Loucy (cell line): ENCODE measurements around the gene BOD1L1.

Experiments
- CTCF ChIP-seq: fragments of 200-600 bp; sonication (generic); conservative IDR thresholded peaks from 2 replicates; pipeline ENCODE4 v1.5.1; 2014; ENCODE audit warnings: mild to moderate bottlenecking, antibody characterized with exemption, low read length
- EZH2phosphoT487 ChIP-seq: fragments of 200-600 bp; IDR thresholded peaks from 2 replicates; pipeline ENCODE4 v1.6.1; 2018; ENCODE audit warnings: antibody characterized with exemption, mild to moderate bottlenecking, moderate library complexity, borderline replicate concordance

GRCh38 chr4:13580036-13580435 is 47.5 kb downstream of the BOD1L1 start:
- TF ChIP-seq CTCF (no peak), EZH2phosphoT487 (no peak)
